Parathyroid adenoma (tissue), 2 donors: ENCODE data around the gene DCLK1.
"Not testable (repeated sequence)": the region's sequence is repeated elsewhere in the genome, so short reads cannot be mapped to it uniquely, and the experiment has no call there.

ENCODE experiments used
- H2AFZ ChIP-seq: fragments of 300-600 bp; sonication (generic); one replicate; pipeline ENCODE4 v1.7.0; 2017; ENCODE audit warnings: antibody characterized with exemption, mild to moderate bottlenecking
- H3K27ac ChIP-seq: fragments of 300-600 bp; sonication (generic); one replicate; pipeline ENCODE4 v1.7.0; 2017
- H3K27me3 ChIP-seq: fragments of 300-600 bp; sonication (generic); one replicate; pipeline ENCODE4 v1.7.0; 2017; ENCODE audit warnings: low read length; ENCODE audit not compliant: control insufficient read depth, insufficient read depth
- H3K36me3 ChIP-seq: fragments of 300-600 bp; sonication (generic); one replicate; pipeline ENCODE4 v1.7.0; 2017; ENCODE audit warnings: low read length; ENCODE audit not compliant: control insufficient read depth, insufficient read depth
- H3K4me1 ChIP-seq: fragments of 300-600 bp; sonication (generic); one replicate; pipeline ENCODE4 v1.7.0; 2017; ENCODE audit warnings: control low read depth
- H3K4me2 ChIP-seq: fragments of 300-600 bp; sonication (generic); one replicate; pipeline ENCODE4 v1.7.0; 2017; ENCODE audit warnings: low read length
- H3K4me3 ChIP-seq: fragments of 300-600 bp; sonication (generic); one replicate; pipeline ENCODE4 v1.7.0; 2017; ENCODE audit warnings: low read depth, low read length
- H3K79me2 ChIP-seq: fragments of 300-600 bp; sonication (generic); one replicate; pipeline ENCODE4 v1.7.0; 2017; ENCODE audit warnings: control low read depth
- H3K9ac ChIP-seq: fragments of 300-600 bp; sonication (generic); one replicate; pipeline ENCODE4 v1.7.0; 2017; ENCODE audit warnings: mild to moderate bottlenecking
- H3K9me3 ChIP-seq: fragments of 300-600 bp; sonication (generic); one replicate; pipeline ENCODE4 v1.7.0; 2017; ENCODE audit warnings: low read length; ENCODE audit not compliant: control insufficient read depth
- CTCF ChIP-seq: fragments of 300-600 bp; sonication (generic); IDR thresholded peaks from one replicate; pipeline ENCODE4 v1.7.0; 2017; ENCODE audit warnings: antibody characterized with exemption, mild to moderate bottlenecking
- donor health status: primary hyperparathyroidism.

Gene DCLK1

GRCh38 chr13:36074659-36075058, 56.5 kb downstream of the DCLK1 start:
- H3K27me3 ChIP-seq = no peaks in the 10 kb centered on the region
- H3K9ac ChIP-seq = no peak overlapping the region
- no peaks in the 10 kb centered on the region for H3K79me2 ChIP-seq
- no peak overlapping the region for H3K4me3 ChIP-seq
- no peak overlapping the region for H3K4me2 ChIP-seq
- no peak overlapping the region for H2AFZ ChIP-seq
- H3K9me3 ChIP-seq = no peaks in the 10 kb centered on the region
- no peak overlapping the region for H3K27ac ChIP-seq
- no peaks in the 10 kb centered on the region for H3K36me3 ChIP-seq
- no peak for TF ChIP-seq CTCF
- peaks cover 11% of the 10 kb centered on the region for H3K4me1 ChIP-seq

- Histone ChIP-seq H3K9ac (no peak overlapping the region), H3K4me1 (peaks cover 11% of the 10 kb centered on the region), H3K9me3 (no peaks in the 10 kb centered on the region), H2AFZ (no peak overlapping the region), H3K79me2 (no peaks in the 10 kb centered on the region), H3K4me2 (peak overlapping the region; percentile 16), H3K36me3 (no peaks in the 10 kb centered on the region), H3K27ac (peak overlapping the region; percentile 79), H3K27me3 (no peaks in the 10 kb centered on the region), H3K4me3 (no peak overlapping the region)
- TF ChIP-seq CTCF = no peak
Observed at GRCh38 chr13:36072152-36072935, 58.8 kb downstream of the DCLK1 start.

- not testable (repeated sequence) for H3K27ac ChIP-seq, H3K9ac ChIP-seq, H3K27me3 ChIP-seq, H3K79me2 ChIP-seq, H3K9me3 ChIP-seq, H3K4me2 ChIP-seq, H3K36me3 ChIP-seq, H3K4me3 ChIP-seq, H2AFZ ChIP-seq
- H3K4me1 ChIP-seq = peaks cover 11% of the 10 kb centered on the region
Observed at GRCh38 chr13:36070504-36071192, 60.5 kb downstream of the DCLK1 start.

GRCh38 chr13:36069881-36070366, 61.3 kb downstream of the DCLK1 start:
- H3K4me2 ChIP-seq = no peak overlapping the region
- no peaks in the 10 kb centered on the region for H3K9me3 ChIP-seq
- no peak for TF ChIP-seq CTCF
- H3K36me3 ChIP-seq = no peaks in the 10 kb centered on the region
- H3K27me3 ChIP-seq = no peaks in the 10 kb centered on the region
- H3K4me3 ChIP-seq = no peak overlapping the region
- no peak overlapping the region for H2AFZ ChIP-seq
- no peak overlapping the region for H3K27ac ChIP-seq
- no peak overlapping the region for H3K9ac ChIP-seq
- H3K79me2 ChIP-seq = no peaks in the 10 kb centered on the region
- H3K4me1 ChIP-seq = peaks cover 11% of the 10 kb centered on the region

- Histone ChIP-seq H3K27ac (no peak overlapping the region), H2AFZ (no peak overlapping the region), H3K36me3 (no peaks in the 10 kb centered on the region), H3K79me2 (no peaks in the 10 kb centered on the region), H3K4me2 (no peak overlapping the region), H3K9ac (no peak overlapping the region), H3K4me3 (no peak overlapping the region), H3K9me3 (no peaks in the 10 kb centered on the region), H3K27me3 (no peaks in the 10 kb centered on the region), H3K4me1 (peaks cover 11% of the 10 kb centered on the region)
- TF ChIP-seq CTCF = no peak
Observed at GRCh38 chr13:36068991-36069390, 62.2 kb downstream of the DCLK1 start.
